ENCODE data around the gene KLHL6.
A peak's percentile ranks its signal among the peaks of the same experiment; 100 is the strongest.
"Not testable (repeated sequence)": the region's sequence is repeated elsewhere in the genome, so short reads cannot be mapped to it uniquely, and the experiment has no call there.

The KLHL6 gene

GRCh38 chr3:183527428-183528379 is 27.8 kb downstream of the KLHL6 start:
- DNase-seq (ENCODE audit: low spot score) = peak; percentile 61
- no peak for TF ChIP-seq CTCF (IDR thresholded peaks at IDR 0.05; ENCODE audit: extremely low read depth, insufficient read depth, missing control alignments)
- in situ Hi-C loops (cut with MboI; ENCODE audit: low pct_unique_long_range_greater_than_20kb, low sequenced_read_pairs, unreplicated experiment) = no loop called here

DNA sequence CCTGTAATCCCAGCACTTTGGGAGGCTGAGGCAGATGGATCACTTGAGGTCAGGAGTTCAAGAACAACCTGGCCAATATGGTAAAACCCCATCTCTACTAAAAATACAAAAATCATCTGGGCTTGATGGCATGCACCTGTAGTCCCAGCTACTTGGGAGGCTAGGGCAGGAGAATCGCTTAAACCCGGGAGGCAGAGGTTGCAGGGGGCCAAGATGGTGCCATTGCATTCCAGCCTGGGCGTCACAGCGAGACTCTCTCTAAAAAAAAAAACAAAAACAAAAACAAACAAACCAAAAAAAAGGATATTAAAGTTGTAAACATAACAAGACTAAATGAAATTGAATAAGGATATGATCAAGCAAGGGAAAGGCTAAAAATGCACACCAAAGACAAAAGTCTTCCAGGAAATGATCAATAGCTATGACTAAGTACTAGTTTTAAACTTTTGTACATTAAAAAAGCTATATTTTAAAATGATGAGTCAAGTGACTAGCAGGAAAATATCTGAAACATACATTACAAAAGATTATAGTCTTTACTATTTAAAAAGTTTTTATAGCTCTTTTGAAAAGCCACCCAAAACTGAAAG is 28.6 kb downstream of the KLHL6 start:
- in situ Hi-C loops (cut with MboI; ENCODE audit: low pct_unique_long_range_greater_than_20kb, low sequenced_read_pairs, unreplicated experiment) = no loop called here
- TF ChIP-seq CTCF (IDR thresholded peaks at IDR 0.05; ENCODE audit: extremely low read depth, insufficient read depth, missing control alignments) = no peak

GRCh38 chr3:183524476-183524875 is 31.0 kb downstream of the KLHL6 start:
- DNase-seq (ENCODE audit: low spot score) = no peak
- no peak for TF ChIP-seq CTCF (IDR thresholded peaks at IDR 0.05; ENCODE audit: extremely low read depth, insufficient read depth, missing control alignments)
- in situ Hi-C loops (cut with MboI; ENCODE audit: low pct_unique_long_range_greater_than_20kb, low sequenced_read_pairs, unreplicated experiment) = no loop called here

More for the DNA sequence above, 28.6 kb downstream of the KLHL6 start:
- DNase-seq (ENCODE audit: low spot score) = no peak

DNA sequence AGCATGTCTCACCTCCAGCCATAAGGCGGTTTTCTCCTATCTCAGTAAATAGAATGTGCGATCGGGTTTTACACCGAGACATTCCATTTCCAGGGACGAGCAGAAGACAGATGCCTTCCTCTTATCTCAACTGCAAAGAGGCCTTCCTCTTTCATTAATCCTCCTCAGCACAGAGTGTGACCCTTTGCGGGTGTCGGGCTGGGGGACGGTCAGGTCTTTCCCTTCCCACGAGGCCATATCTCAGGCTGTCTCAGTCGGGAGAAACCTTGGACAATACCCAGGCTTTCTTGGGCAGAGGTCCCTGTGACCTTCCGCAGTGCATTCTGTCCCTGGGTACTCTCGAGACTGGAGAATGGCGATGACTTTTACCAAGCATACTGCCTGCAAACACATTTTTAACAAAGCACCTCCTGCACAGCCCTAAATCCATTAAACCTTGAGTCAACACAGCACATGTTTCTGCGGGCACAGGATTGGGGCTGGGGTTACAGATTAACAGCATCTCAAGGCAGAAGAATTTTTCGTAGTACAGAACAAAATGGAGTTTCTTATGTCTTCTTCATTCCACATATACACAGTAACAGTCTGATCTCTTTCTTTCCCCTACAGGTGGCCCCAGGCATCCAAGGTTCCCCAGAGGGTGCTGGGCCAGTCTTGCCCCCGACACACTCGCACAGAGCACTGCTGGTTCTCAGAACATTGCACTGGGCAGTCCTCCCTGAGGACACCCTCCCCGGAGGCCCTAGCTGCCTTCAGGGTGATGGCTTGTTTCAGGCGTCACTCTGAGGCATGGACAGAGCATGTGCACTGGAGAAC is 34.6 kb downstream of the KLHL6 start:
- in situ Hi-C loops (cut with MboI; ENCODE audit: low pct_unique_long_range_greater_than_20kb, low sequenced_read_pairs, unreplicated experiment); DNase-seq (ENCODE audit: low spot score): not testable (repeated sequence)

DNA sequence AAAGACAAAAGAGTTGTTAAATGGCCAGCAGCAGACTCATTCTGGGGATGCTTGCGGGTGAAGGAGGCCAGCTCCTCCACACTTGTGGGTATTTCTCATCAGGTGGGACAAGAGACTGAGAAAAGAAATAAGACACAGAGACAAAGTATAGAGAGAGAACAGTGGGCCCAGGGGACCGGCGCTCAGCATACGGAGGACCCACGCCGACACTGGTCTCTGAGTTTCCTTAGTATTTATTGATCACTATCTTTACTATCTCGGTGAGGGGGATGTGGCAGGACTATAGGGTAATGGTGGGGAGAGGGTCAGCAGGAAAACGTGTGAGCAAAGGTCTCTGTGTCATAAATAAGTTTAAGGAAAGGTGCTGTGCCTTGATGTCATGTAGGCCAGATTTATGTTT is 35.2 kb downstream of the KLHL6 start:
- in situ Hi-C loops (cut with MboI; ENCODE audit: low pct_unique_long_range_greater_than_20kb, low sequenced_read_pairs, unreplicated experiment); DNase-seq (ENCODE audit: low spot score): not testable (repeated sequence)

DNA sequence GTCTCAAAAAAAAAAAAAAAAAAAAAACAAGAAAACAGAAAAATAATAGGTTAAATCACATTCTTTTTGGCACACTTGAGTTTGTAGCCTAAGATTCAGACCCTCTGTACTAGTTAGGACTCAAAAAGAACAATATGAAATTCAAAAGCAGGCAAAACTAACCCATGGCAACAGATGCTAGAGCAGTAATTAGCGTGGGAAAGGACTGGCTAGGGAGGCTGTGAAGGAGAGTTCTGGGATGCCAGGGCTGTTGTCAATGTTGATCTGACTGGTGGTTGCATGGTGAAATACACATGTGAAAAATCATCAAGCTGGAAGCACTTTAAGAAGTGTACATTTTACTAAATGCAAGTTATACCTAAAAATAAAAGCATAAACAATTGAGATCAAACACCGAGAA is 35.6 kb downstream of the KLHL6 start:
- TF ChIP-seq CTCF (IDR thresholded peaks at IDR 0.05; ENCODE audit: extremely low read depth, insufficient read depth, missing control alignments) = no peak
- in situ Hi-C loops (cut with MboI; ENCODE audit: low pct_unique_long_range_greater_than_20kb, low sequenced_read_pairs, unreplicated experiment) = no loop called here
- DNase-seq (ENCODE audit: low spot score) = no peak

DNA sequence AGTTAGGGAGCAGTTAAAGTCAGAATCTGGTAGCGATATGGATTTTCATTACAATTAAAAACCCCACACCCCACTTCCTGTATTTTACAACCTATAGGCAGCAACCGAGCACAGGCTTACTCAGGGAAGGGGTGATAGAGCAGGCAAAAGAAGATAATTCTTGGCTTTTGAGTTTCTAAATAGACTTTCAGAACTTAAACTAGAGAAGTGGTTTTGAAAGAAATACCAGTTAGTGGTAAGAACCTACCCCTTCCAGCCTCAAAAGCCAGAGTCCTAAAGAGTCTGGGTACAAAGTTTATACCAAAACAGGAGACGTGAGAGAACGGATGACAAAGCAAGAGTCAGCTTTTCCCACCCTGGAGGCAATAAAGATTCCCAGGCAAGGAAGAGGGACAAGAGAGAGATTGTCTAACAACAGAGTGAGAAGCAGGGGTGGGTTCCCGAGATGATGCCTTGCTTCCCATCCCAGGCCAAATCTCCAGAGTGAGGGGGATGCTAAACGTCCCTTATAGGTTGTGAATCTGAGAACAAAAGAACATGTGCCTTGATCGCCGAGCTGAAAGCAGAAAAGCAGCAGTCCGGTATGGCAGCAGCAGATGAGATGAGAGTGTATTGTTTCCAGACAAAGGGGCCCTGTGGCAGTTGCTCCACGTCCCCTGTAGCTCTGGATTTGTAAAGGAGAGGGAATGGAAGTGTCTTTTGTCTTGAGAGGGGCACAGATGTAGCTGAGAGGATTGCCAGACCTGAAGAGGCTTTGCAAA is 36.8 kb downstream of the KLHL6 start:
- in situ Hi-C loops (cut with MboI; ENCODE audit: low pct_unique_long_range_greater_than_20kb, low sequenced_read_pairs, unreplicated experiment) = no loop called here
- DNase-seq (ENCODE audit: low spot score) = no peak
- TF ChIP-seq CTCF (IDR thresholded peaks at IDR 0.05; ENCODE audit: extremely low read depth, insufficient read depth, missing control alignments) = no peak
